Spleen (tissue), 11 donors: Measurements from ENCODE around the gene PGLYRP2. TPM values are rescaled to one million over a fixed set of nuclear protein-coding genes. Genes with fewer than 3 reads are reported as not detected.
A peak's percentile ranks its signal among the peaks of the same experiment; 100 is the strongest.

Experiments
- DNase-seq: peaks from one replicate; pipeline ENCODE4 v3.0.0-alpha.2; 2020
- H3K27ac ChIP-seq, 8 donors: fragments of 200-600 bp; sonication (generic) in 7 of 8; 1 replicate in 4 of 8; 2 replicates in 4 of 8; pipeline versions ENCODE4 v1.5.0 to v1.8.0; 2016 to 2021; ENCODE audit warnings: inconsistent platforms in 4 of 8, mild to moderate bottlenecking in 4 of 8, moderate library complexity in 1 of 8
- H3K27me3 ChIP-seq, 7 donors: fragments of 200-600 bp; sonication (generic) in 6 of 7; replicated peaks in 1 of 7; 1 replicate in 4 of 7; 2 replicates in 3 of 7; pipeline versions ENCODE4 v1.5.0 to v1.8.0; 2016 to 2021; ENCODE audit warnings: inconsistent platforms in 3 of 7, mild to moderate bottlenecking in 1 of 7
- H3K36me3 ChIP-seq, 6 donors: fragments of 200-600 bp; sonication (generic) in 5 of 6; 1 replicate in 4 of 6; 2 replicates in 2 of 6; pipeline versions ENCODE4 v1.5.0 to v1.8.0; 2016 to 2021; ENCODE audit warnings: inconsistent platforms in 2 of 6
- H3K4me1 ChIP-seq, 6 donors: fragments of 200-600 bp; sonication (generic) in 5 of 6; 1 replicate in 3 of 6; 2 replicates in 3 of 6; pipeline versions ENCODE4 v1.5.0 to v1.8.0; 2016 to 2021; ENCODE audit warnings: inconsistent platforms in 3 of 6
- H3K4me3 ChIP-seq, 8 donors: fragments of 200-600 bp; sonication (generic) in 7 of 8; 1 replicate in 4 of 8; 2 replicates in 4 of 8; pipeline versions ENCODE4 v1.5.0 to v1.8.0; 2016 to 2021; ENCODE audit warnings: inconsistent platforms in 4 of 8, mild to moderate bottlenecking in 4 of 8, moderate library complexity in 2 of 8
- H3K9me3 ChIP-seq, 8 donors: fragments of 200-600 bp; sonication (generic) in 7 of 8; 1 replicate in 4 of 8; 2 replicates in 4 of 8; pipeline versions ENCODE4 v1.5.0 to v1.8.0; 2016 to 2021; ENCODE audit warnings: inconsistent platforms in 4 of 8
- CTCF ChIP-seq, 11 experiments: fragments of 200-600 bp in 7 of 11; fragments of 450-650 bp in 4 of 11; sonication (generic) in 4 of 11; IDR thresholded peaks in 8 of 11; conservative IDR thresholded peaks in 3 of 11; 1 replicate in 7 of 11; 2 replicates in 4 of 11; pipeline versions ENCODE4 v1.4.0 to v1.8.0; 2016 to 2021; ENCODE audit warnings: antibody characterized with exemption in 11 of 11, inconsistent platforms in 4 of 11, mild to moderate bottlenecking in 1 of 11
- POLR2A ChIP-seq, 3 donors: fragments of 450-650 bp; IDR thresholded peaks; one replicate each; pipeline ENCODE4 v1.5.1; 2017; ENCODE audit warnings: antibody characterized with exemption in 3 of 3, mild to moderate bottlenecking in 1 of 3
- POLR2AphosphoS5 ChIP-seq, 3 donors: sonication (generic); formaldehyde crosslinking; IDR thresholded peaks; one replicate each; pipeline ENCODE4 v1.5.1; 2017; ENCODE audit warnings: antibody characterized with exemption in 3 of 3
- WGBS, 5 donors: extraction: QIAGEN DNeasy Blood & Tissue Kit in 3 of 5; methylation state at CpG; one replicate each; pipeline versions ENCODE4 v1.1.5 to v1.1.7; 2013 to 2018; 5-methylcytosine and 5-hydroxymethylcytosine counted together
- intact Hi-C: fragments of 100-400 bp; cut with DNase I; formaldehyde crosslinking; loops from one replicate; pipeline ENCODE4 v1.15.0; 2023; ENCODE audit warnings: low total_unique reads
- polyA plus RNA-seq, 3 donors: library from polyadenylated mRNA; stranded (reverse); fragments of 200-250 nt; gene quantifications; one replicate each; pipeline ENCODE4 v1.2.1, GENCODE V29; 2013
- total RNA-seq, 7 donors: library from RNA; depleted of rRNA in 3 of 7; stranded (reverse); fragments of >200 nt in 3 of 7; fragmentation: NEBNext Ultra II Directional in 4 of 7; extraction: Animal tissue kit (Norgen Biotek cat#: 25700) in 4 of 7; gene quantifications; one replicate each; pipeline versions ENCODE4 v1.1.0 to v1.2.1, GENCODE V29; 2016 to 2021
- donor health status: healthy with polysubstance abuse.
- donor health status: DM: no; HTN: no; CAD: no; lungs with moderate emphysema.
- donor health status: DM: no; HTN: no; CAD: no.
- donor health status: Bipolar disorder and iron deficiency.
- donor health status: healthy.
- donor health status: DM: no; HTN: no; CAD: no.
- donor health status: DM: yes; HTN: yes; CAD: no.

Gene PGLYRP2
- total and polyA plus RNA-seq, 10 donors = 0.02 to 0.16 (median 0.08) TPM; not detected in 6

GRCh38 chr19:15433519-15434069 is 45.7 kb downstream of the PGLYRP2 start:
- WGBS, 5 donors = 59 to 70% (median 66%) methylated on average over 7 to 8 of the region's 8 CpGs

GRCh38 chr19:15432629-15433518 is 46.4 kb downstream of the PGLYRP2 start:
- Histone ChIP-seq H3K4me1 (peaks cover 22 to 54% (median 44%) of the 10 kb centered on the region in 6 donors), H3K4me3 (peak overlapping the region; percentile 64 to 96 (median 77)), H3K27me3 (no peaks in the 10 kb centered on the region), H3K9me3 (no peaks in the 10 kb centered on the region), H3K36me3 (peaks cover 0 to 35% (median 14%) of the 10 kb centered on the region in 6 donors), H3K27ac (peak overlapping the region; percentile 73 to 94 (median 91))
- 0 to 1% (median 1%) methylated on average over 20 to 75 of the region's 75 CpGs for WGBS, 5 donors
- TF ChIP-seq POLR2A (IDR thresholded peaks at IDR 0.05) = peak in 1 of 3 donors; percentile 90
- peak; percentile 76 to 88 (median 79) for TF ChIP-seq POLR2AphosphoS5 (IDR thresholded peaks at IDR 0.05)
- peak in 2 of 11 experiments; percentile 8 to 17 for TF ChIP-seq CTCF (IDR thresholded peaks at IDR 0.05 in 8 of 11, conservative IDR thresholded peaks at IDR 0.05 in 3 of 11)
- peak; percentile 99 for DNase-seq
- intact Hi-C loops = no loop called here

More at GRCh38 chr19:15433519-15434069, 45.7 kb downstream of the PGLYRP2 start:
- no peak for TF ChIP-seq POLR2AphosphoS5 (IDR thresholded peaks at IDR 0.05)
- TF ChIP-seq POLR2A (IDR thresholded peaks at IDR 0.05) = no peak
- no peak for TF ChIP-seq CTCF (IDR thresholded peaks at IDR 0.05 in 8 of 11, conservative IDR thresholded peaks at IDR 0.05 in 3 of 11)
- Histone ChIP-seq H3K4me3 (peak overlapping the region in 7 of 8 donors; percentile 71 to 96 (median 77)), H3K4me1 (peaks cover 20 to 47% (median 40%) of the 10 kb centered on the region in 6 donors), H3K36me3 (peaks cover 0 to 35% (median 8%) of the 10 kb centered on the region in 6 donors), H3K9me3 (no peaks in the 10 kb centered on the region), H3K27me3 (no peaks in the 10 kb centered on the region), H3K27ac (peak overlapping the region; percentile 73 to 94 (median 91))
- intact Hi-C loops = no loop called here
- peak; percentile 78 for DNase-seq

GRCh38 chr19:15432018-15432494 is 47.2 kb downstream of the PGLYRP2 start:
- Histone ChIP-seq H3K4me1 (peaks cover 22 to 62% (median 47%) of the 10 kb centered on the region in 6 donors), H3K27me3 (no peaks in the 10 kb centered on the region), H3K9me3 (no peaks in the 10 kb centered on the region), H3K4me3 (peak overlapping the region; percentile 63 to 96 (median 78)), H3K36me3 (peaks cover 0 to 43% (median 22%) of the 10 kb centered on the region in 6 donors), H3K27ac (peak overlapping the region in 5 of 8 donors; percentile 58 to 94 (median 75))
- TF ChIP-seq POLR2AphosphoS5 (IDR thresholded peaks at IDR 0.05) (no peak), CTCF (IDR thresholded peaks at IDR 0.05 in 8 of 11, conservative IDR thresholded peaks at IDR 0.05 in 3 of 11) (no peak), POLR2A (IDR thresholded peaks at IDR 0.05) (no peak)
- intact Hi-C loops = no loop called here
- DNase-seq = peak; percentile 84
- WGBS, 5 donors = 0 to 2% (median 1%) methylated on average over 22 to 44 of the region's 44 CpGs
